Vagina (tissue), 2 donors: ENCODE data around the gene KPNA2. TPM values are rescaled to one million over a fixed set of nuclear protein-coding genes. Genes with fewer than 3 reads are reported as not detected.
A peak's percentile ranks its signal among the peaks of the same experiment; 100 is the strongest.
"Not testable (repeated sequence)": the region's sequence is repeated elsewhere in the genome, so short reads cannot be mapped to it uniquely, and the experiment has no call there.

Source experiments
- DNase-seq, 2 donors: peaks; one replicate each; pipeline ENCODE4 v3.0.0-alpha.2; 2017; ENCODE audit errors: extremely low spot score in 2 of 2
- H3K27ac ChIP-seq: fragments of 200-600 bp; sonication (generic); one replicate; pipeline ENCODE4 v1.5.1; 2019
- H3K27me3 ChIP-seq: fragments of 200-600 bp; sonication (generic); one replicate; pipeline ENCODE4 v1.5.1; 2019
- H3K36me3 ChIP-seq, 2 donors: fragments of 200-600 bp; sonication (generic); one replicate each; pipeline ENCODE4 v1.5.1; 2017 to 2019
- H3K4me1 ChIP-seq: fragments of 200-600 bp; sonication (generic); one replicate; pipeline ENCODE4 v1.5.1; 2019
- H3K4me3 ChIP-seq, 2 donors: fragments of 200-600 bp; sonication (generic); 1 replicate in 1 of 2; 2 replicates in 1 of 2; pipeline ENCODE4 v1.5.1; 2016 to 2019
- H3K9me3 ChIP-seq: fragments of 200-600 bp; sonication (generic); one replicate; pipeline ENCODE4 v1.5.1; 2019
- CTCF ChIP-seq, 3 experiments: fragments of 450-650 bp in 2 of 3; fragments of 200-600 bp in 1 of 3; sonication (generic) in 1 of 3; IDR thresholded peaks; one replicate each; pipeline ENCODE4 v1.5.1; 2017 to 2019; ENCODE audit warnings: antibody characterized with exemption in 3 of 3, mild to moderate bottlenecking in 2 of 3, moderate library complexity in 2 of 3
- POLR2A ChIP-seq, 2 donors: fragments of 450-650 bp; IDR thresholded peaks; one replicate each; pipeline ENCODE4 v1.6.1; 2017; ENCODE audit warnings: antibody characterized with exemption in 2 of 2, mild to moderate bottlenecking in 2 of 2, moderate library complexity in 2 of 2
- POLR2AphosphoS5 ChIP-seq, 2 donors: sonication (generic); formaldehyde crosslinking; IDR thresholded peaks; one replicate each; pipeline ENCODE4 v1.9.0; 2017; ENCODE audit warnings: antibody characterized with exemption in 2 of 2, mild to moderate bottlenecking in 2 of 2, low read depth in 1 of 2; ENCODE audit not compliant: insufficient read depth in 1 of 2
- intact Hi-C: fragments of 100-400 bp; cut with DNase I; formaldehyde crosslinking; loops from one replicate; pipeline ENCODE4 v1.15.1; 2023
- total RNA-seq: library from RNA; depleted of rRNA; stranded (reverse); fragments of >200 nt; gene quantifications from one replicate; pipeline ENCODE4 v1.2.3, GENCODE V29; 2016

Gene KPNA2
- total RNA-seq, 1 donor from 2014 or later = 29.7 TPM

- intact Hi-C loops = no loop called here
- no peaks in the 10 kb centered on the region for H3K27me3 ChIP-seq
- DNase-seq = no peak
- peak overlapping the region in 1 of 2 donors; percentile 96 for H3K4me3 ChIP-seq
- TF ChIP-seq POLR2A (IDR thresholded peaks at IDR 0.05) (no peak), POLR2AphosphoS5 (IDR thresholded peaks at IDR 0.05; ENCODE audit: insufficient read depth in 1 of 2, low read depth in 1 of 2) (no peak), CTCF (IDR thresholded peaks at IDR 0.05) (no peak)
- peaks cover 9% of the 10 kb centered on the region for H3K4me1 ChIP-seq
- no peak overlapping the region for H3K27ac ChIP-seq
- H3K9me3 ChIP-seq = no peaks in the 10 kb centered on the region
- peaks cover 0 to 11% of the 10 kb centered on the region in 2 donors for H3K36me3 ChIP-seq
These were observed 1.1 kb upstream of the KPNA2 start for GRCh38 chr17:68034452-68034776.

DNA sequence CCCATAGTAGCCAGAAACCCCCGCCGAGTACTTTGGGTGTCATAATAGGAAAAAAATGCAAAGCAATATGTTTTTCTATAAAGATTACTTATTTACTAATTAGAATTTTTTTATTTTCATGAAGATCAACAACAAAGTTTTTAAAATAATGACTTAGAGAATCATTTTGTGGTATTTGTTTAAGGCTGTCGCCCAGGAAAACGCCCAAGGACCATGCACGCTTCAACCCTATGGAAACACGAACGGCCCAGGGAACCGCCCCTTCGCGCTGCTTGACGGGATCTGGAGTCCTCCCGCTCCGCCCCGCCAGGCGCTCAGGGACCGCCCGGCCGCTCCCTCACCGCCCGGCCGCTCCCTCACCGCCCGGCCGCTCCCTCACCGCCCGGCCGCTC is 408 bp upstream of the KPNA2 start:
- Histone ChIP-seq H3K27me3 (no peaks in the 10 kb centered on the region), H3K27ac (no peak overlapping the region), H3K4me3 (peak overlapping the region; percentile 19 to 96), H3K9me3 (no peaks in the 10 kb centered on the region), H3K4me1 (peaks cover 9% of the 10 kb centered on the region), H3K36me3 (peaks cover 0 to 15% of the 10 kb centered on the region in 2 donors)
- TF ChIP-seq POLR2A (IDR thresholded peaks at IDR 0.05) (no peak), POLR2AphosphoS5 (IDR thresholded peaks at IDR 0.05; ENCODE audit: insufficient read depth in 1 of 2, low read depth in 1 of 2) (peak in 1 of 2 donors; percentile 78), CTCF (IDR thresholded peaks at IDR 0.05) (no peak)
- no peak for DNase-seq
- intact Hi-C loops = no loop called here

DNA sequence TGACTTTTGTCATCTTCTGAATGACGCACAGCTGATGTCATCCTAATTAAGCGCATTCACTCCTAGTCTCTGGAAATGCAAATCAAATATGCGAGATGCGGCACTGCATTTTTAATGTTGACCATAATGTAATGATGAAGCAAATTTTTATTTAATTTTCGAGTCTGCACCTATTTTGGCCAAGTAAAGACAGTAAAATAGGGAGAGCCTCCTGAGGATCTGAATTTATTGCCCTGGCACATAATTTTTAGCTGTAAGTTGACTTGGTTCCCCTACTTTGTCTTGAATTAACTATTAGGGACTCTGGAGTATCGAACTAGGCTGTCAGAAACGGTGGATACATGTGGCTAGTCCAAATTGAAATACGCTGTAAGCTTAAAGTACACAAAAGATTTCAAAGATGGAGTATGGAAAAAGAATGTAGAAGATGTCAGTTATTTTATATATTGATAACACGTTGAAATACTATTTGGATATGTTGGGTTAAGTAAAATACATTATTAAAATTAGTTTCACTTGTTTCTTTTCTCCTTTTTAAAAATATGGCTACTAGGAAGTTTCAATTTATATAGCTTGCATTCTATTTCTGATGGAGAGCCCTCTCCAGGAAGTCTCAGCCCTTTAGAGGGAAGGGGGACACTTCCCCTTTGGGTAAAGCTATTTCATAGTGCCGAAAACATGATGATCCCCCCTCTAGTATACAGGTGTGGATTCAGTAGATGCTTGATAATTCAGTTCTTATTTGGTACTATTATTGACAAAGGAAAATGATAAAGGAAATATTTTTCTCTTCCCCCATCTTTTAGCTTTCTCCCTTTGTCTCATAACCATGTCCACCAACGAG is 991 bp downstream of the KPNA2 start:
- H3K27ac ChIP-seq = peak overlapping the region; percentile 85
- TF ChIP-seq POLR2A (IDR thresholded peaks at IDR 0.05) = no peak
- TF ChIP-seq POLR2AphosphoS5 (IDR thresholded peaks at IDR 0.05; ENCODE audit: insufficient read depth in 1 of 2, low read depth in 1 of 2) = no peak
- TF ChIP-seq CTCF (IDR thresholded peaks at IDR 0.05) = no peak
- DNase-seq = no peak
- peaks cover 0 to 26% of the 10 kb centered on the region in 2 donors for H3K36me3 ChIP-seq
- H3K4me3 ChIP-seq = peak overlapping the region; percentile 96
- no peaks in the 10 kb centered on the region for H3K27me3 ChIP-seq
- no peaks in the 10 kb centered on the region for H3K9me3 ChIP-seq
- intact Hi-C loops = loop anchor here (2.0 kb wide), 1 partner anchor 34 kb away; no protein-coding TSS in a partner anchor
- H3K4me1 ChIP-seq = peaks cover 9% of the 10 kb centered on the region

GRCh38 chr17:68047153-68047846 is 11.8 kb downstream of the KPNA2 start:
- no peak for DNase-seq
- Histone ChIP-seq H3K36me3 (peaks cover 0 to 37% of the 10 kb centered on the region in 2 donors), H3K4me3 (no peak overlapping the region), H3K27me3 (no peaks in the 10 kb centered on the region), H3K4me1 (peaks cover 12% of the 10 kb centered on the region), H3K27ac (peak overlapping the region; percentile 45), H3K9me3 (no peaks in the 10 kb centered on the region)
- intact Hi-C loops = no loop called here
- TF ChIP-seq POLR2AphosphoS5 (IDR thresholded peaks at IDR 0.05; ENCODE audit: insufficient read depth in 1 of 2, low read depth in 1 of 2) (no peak), CTCF (IDR thresholded peaks at IDR 0.05) (no peak), POLR2A (IDR thresholded peaks at IDR 0.05) (no peak)

- H3K4me3 ChIP-seq, H3K27me3 ChIP-seq, H3K27ac ChIP-seq, H3K9me3 ChIP-seq, intact Hi-C loops: not testable (repeated sequence)
- Histone ChIP-seq H3K36me3 (peaks cover 0 to 30% of the 10 kb centered on the region in 2 donors), H3K4me1 (peaks cover 16% of the 10 kb centered on the region)
- DNase-seq = peak in 1 of 2 donors; percentile 93
These were observed 12.5 kb downstream of the KPNA2 start for GRCh38 chr17:68047890-68048542.
